Naive thymus-derived CD4-positive, alpha-beta T cell (primary cell): ENCODE measurements around the gene UFL1. TPM values are rescaled to one million over a fixed set of nuclear protein-coding genes. Genes with fewer than 3 reads are reported as not detected.
"Not testable (repeated sequence)": the region's sequence is repeated elsewhere in the genome, so short reads cannot be mapped to it uniquely, and the experiment has no call there.

Experiments
- ATAC-seq: fragments of 150-1000 bp; cut with Tn5 transposase; 2 replicates; pipeline ENCODE4 v1.10.0; 2021; ENCODE audit warnings: mild to moderate bottlenecking, moderate library complexity
- CTCF ChIA-PET: fragments of 350-600 bp; sonication (Branson Sonifier 250); formaldehyde crosslinking; loops from one replicate; lab custom pipeline; 2021; ENCODE audit warnings: antibody characterized with exemption; lab: Charles Lee
- POLR2A ChIA-PET: fragments of 350-600 bp; sonication (Branson Sonifier 250); formaldehyde crosslinking; loops from one replicate; lab custom pipeline; 2021; ENCODE audit warnings: antibody characterized with exemption, inconsistent platforms; lab: Charles Lee
- DNase-seq, 9 donors: peaks; one replicate each; pipeline versions ENCODE4 v3.0.0 to v3.0.0-alpha.2; 2020 to 2022; ENCODE audit warnings: mixed read lengths in 1 of 9
- H3K27ac ChIP-seq: one replicate; pipeline ENCODE4 v1.7.0; 2013; ENCODE audit warnings: mild to moderate bottlenecking, low read depth, low read length, moderate library complexity
- H3K27me3 ChIP-seq, 2 donors: one replicate each; pipeline ENCODE4 v1.7.0; 2013; ENCODE audit warnings: low read length in 2 of 2, mild to moderate bottlenecking in 2 of 2, moderate library complexity in 2 of 2; ENCODE audit not compliant: control insufficient read depth in 2 of 2, insufficient read depth in 2 of 2
- H3K36me3 ChIP-seq, 3 experiments: 1 replicate in 2 of 3; 2 replicates in 1 of 3; pipeline ENCODE4 v1.7.0; 2013; ENCODE audit warnings: low read length in 3 of 3, mild to moderate bottlenecking in 3 of 3, moderate library complexity in 1 of 3; ENCODE audit not compliant: insufficient read depth in 3 of 3, control insufficient read depth in 2 of 3
- H3K4me1 ChIP-seq, 2 donors: one replicate each; pipeline ENCODE4 v1.7.0; 2013; ENCODE audit warnings: low read length in 2 of 2, mild to moderate bottlenecking in 2 of 2, moderate library complexity in 1 of 2; ENCODE audit not compliant: control insufficient read depth in 2 of 2, insufficient read depth in 2 of 2
- H3K4me3 ChIP-seq: 2 replicates; pipeline ENCODE4 v1.7.0; 2013; ENCODE audit warnings: mild to moderate bottlenecking, low read length
- H3K9me3 ChIP-seq, 3 experiments: 1 replicate in 2 of 3; 2 replicates in 1 of 3; pipeline ENCODE4 v1.7.0; 2013; ENCODE audit warnings: low read length in 3 of 3; ENCODE audit not compliant: control insufficient read depth in 2 of 3
- H3K27ac Mint-ChIP-seq, 9 donors: one replicate each; pipeline ENCODE4 v1.8.0; 2020 to 2022; ENCODE audit warnings: mixed read lengths in 9 of 9, mild to moderate bottlenecking in 8 of 9, moderate library complexity in 5 of 9, inconsistent platforms in 2 of 9
- H3K27me3 Mint-ChIP-seq, 5 donors: one replicate each; pipeline ENCODE4 v1.8.0; 2021 to 2022; ENCODE audit warnings: mixed read lengths in 5 of 5, mild to moderate bottlenecking in 1 of 5
- H3K36me3 Mint-ChIP-seq, 5 donors: one replicate each; pipeline ENCODE4 v1.8.0; 2020 to 2022; ENCODE audit warnings: mixed read lengths in 5 of 5, mild to moderate bottlenecking in 3 of 5, inconsistent platforms in 1 of 5
- H3K4me1 Mint-ChIP-seq, 7 donors: one replicate each; pipeline ENCODE4 v1.8.0; 2020 to 2022; ENCODE audit warnings: mixed read lengths in 7 of 7, mild to moderate bottlenecking in 3 of 7, inconsistent platforms in 1 of 7
- H3K4me3 Mint-ChIP-seq, 10 donors: one replicate each; pipeline ENCODE4 v1.8.0; 2020 to 2022; ENCODE audit warnings: mild to moderate bottlenecking in 10 of 10, mixed read lengths in 10 of 10, moderate library complexity in 6 of 10, inconsistent platforms in 2 of 10
- H3K9me3 Mint-ChIP-seq, 11 donors: one replicate each; pipeline ENCODE4 v1.8.0; 2020 to 2022; ENCODE audit warnings: mixed read lengths in 11 of 11, mild to moderate bottlenecking in 4 of 11, inconsistent platforms in 1 of 11, moderate library complexity in 1 of 11
- intact Hi-C, 2 donors: fragments of 100-400 bp; cut with micrococcal nuclease; formaldehyde crosslinking; loops; one replicate each; pipeline ENCODE4 v1.15.1; 2023
- polyA plus RNA-seq, 2 donors: library from polyadenylated mRNA; unstranded; fragments of 300-500 nt; fragmentation: Illumina TruSeq; gene quantifications; one replicate each; pipeline ENCODE4 v1.2.3, GENCODE V29; 2021
- total RNA-seq, 6 experiments: library from RNA in 5 of 6; stranded (reverse) in 5 of 6; gene quantifications; 1 replicate in 5 of 6; 2 replicates in 1 of 6; pipeline ENCODE4 v1.2.3 and lab custom pipeline; 2021 to 2026

Gene UFL1
- total and polyA plus RNA-seq, 7 experiments from 2014 or later = 15.0 to 34.9 (median 21.3) TPM

- Histone ChIP-seq H3K36me3 (peaks cover 6 to 53% (median 9%) of the 10 kb centered on the region in 3 experiments), H3K27me3 (no peaks in the 10 kb centered on the region), H3K4me1 (no peaks in the 10 kb centered on the region), H3K9me3 (no peaks in the 10 kb centered on the region), H3K4me3 (no peak overlapping the region), H3K27ac (no peak overlapping the region)
- Mint-ChIP-seq H3K9me3 (no peaks in the 10 kb centered on the region), H3K27me3 (no peaks in the 10 kb centered on the region), H3K36me3 (peaks cover 20 to 54% (median 39%) of the 10 kb centered on the region in 5 donors), H3K27ac (peak overlapping the region in 5 of 9 donors; percentile 34 to 56 (median 48)), H3K4me3 (no peak overlapping the region), H3K4me1 (peaks cover 5 to 48% (median 34%) of the 10 kb centered on the region in 7 donors)
- ChIA-PET CTCF (no interaction called here), POLR2A (no interaction called here)
- intact Hi-C loops = no loop called here
- DNase-seq = no peak
- no peak for ATAC-seq
Observed at GRCh38 chr6:96532399-96532798, 10.8 kb downstream of the UFL1 start.

GRCh38 chr6:96537726-96538125 is 16.1 kb downstream of the UFL1 start:
- H3K4me1 ChIP-seq = no peaks in the 10 kb centered on the region
- H3K4me1 Mint-ChIP-seq = peaks cover 0 to 14% (median 7%) of the 10 kb centered on the region in 7 donors
- DNase-seq (no peak), ATAC-seq (no peak)
- no peak overlapping the region for H3K27ac ChIP-seq
- no peaks in the 10 kb centered on the region for H3K9me3 ChIP-seq
- H3K4me3 Mint-ChIP-seq = no peak overlapping the region
- H3K27me3 Mint-ChIP-seq = no peaks in the 10 kb centered on the region
- intact Hi-C loops = no loop called here
- ChIA-PET POLR2A (no interaction called here), CTCF (no interaction called here)
- peaks cover 6 to 34% (median 32%) of the 10 kb centered on the region in 5 donors for H3K36me3 Mint-ChIP-seq
- H3K4me3 ChIP-seq = no peak overlapping the region
- H3K27me3 ChIP-seq = no peaks in the 10 kb centered on the region
- H3K27ac Mint-ChIP-seq = no peak overlapping the region
- no peaks in the 10 kb centered on the region for H3K9me3 Mint-ChIP-seq
- peaks cover 19 to 37% (median 24%) of the 10 kb centered on the region in 3 experiments for H3K36me3 ChIP-seq

- no peaks in the 10 kb centered on the region for H3K9me3 ChIP-seq
- intact Hi-C loops = loop anchor here (1.0 to 2.0 kb wide), 4 partner anchors 16 to 852 kb away; partner anchors contain the start of gene NDUFAF4 (in 1 of the 2)
- Mint-ChIP-seq H3K4me3 (no peak overlapping the region), H3K36me3 (peaks cover 19 to 46% (median 31%) of the 10 kb centered on the region in 5 donors), H3K27me3 (no peaks in the 10 kb centered on the region), H3K9me3 (no peaks in the 10 kb centered on the region), H3K4me1 (peaks cover 0 to 4% (median 0%) of the 10 kb centered on the region in 7 donors), H3K27ac (peak overlapping the region in 1 of 9 donors; percentile 20)
- ATAC-seq (no peak), DNase-seq (peak in 5 of 9 donors; percentile 6 to 31 (median 11))
- H3K27me3 ChIP-seq = no peaks in the 10 kb centered on the region
- ChIA-PET CTCF (interaction anchor here (1.7 kb wide), 1 partner anchor 517 kb away, joined by 10 read pairs; no protein-coding TSS in a partner anchor), POLR2A (no interaction called here)
- no peak overlapping the region for H3K4me3 ChIP-seq
- no peaks in the 10 kb centered on the region for H3K4me1 ChIP-seq
- H3K36me3 ChIP-seq = peaks cover 23 to 40% (median 25%) of the 10 kb centered on the region in 3 experiments
- no peak overlapping the region for H3K27ac ChIP-seq
Observed at GRCh38 chr6:96542702-96543101, 21.1 kb downstream of the UFL1 start.

- Mint-ChIP-seq H3K27ac (no peak overlapping the region), H3K4me1 (peaks cover 0 to 2% (median 0%) of the 10 kb centered on the region in 7 donors), H3K9me3 (no peaks in the 10 kb centered on the region), H3K36me3 (peaks cover 22 to 45% (median 38%) of the 10 kb centered on the region in 5 donors), H3K4me3 (no peak overlapping the region), H3K27me3 (no peaks in the 10 kb centered on the region)
- intact Hi-C loops = no loop called here
- H3K4me1 ChIP-seq = no peaks in the 10 kb centered on the region
- POLR2A ChIA-PET = no interaction called here
- peaks cover 9 to 35% (median 11%) of the 10 kb centered on the region in 3 experiments for H3K36me3 ChIP-seq
- H3K4me3 ChIP-seq = no peak overlapping the region
- CTCF ChIA-PET = no interaction called here
- H3K27me3 ChIP-seq = no peaks in the 10 kb centered on the region
- DNase-seq (no peak), ATAC-seq (no peak)
- no peak overlapping the region for H3K27ac ChIP-seq
- H3K9me3 ChIP-seq = no peaks in the 10 kb centered on the region
Observed at GRCh38 chr6:96545882-96546281, 24.3 kb downstream of the UFL1 start.

GRCh38 chr6:96547654-96548053 is 26.0 kb downstream of the UFL1 start:
- ChIA-PET POLR2A (no interaction called here), CTCF (no interaction called here)
- no peaks in the 10 kb centered on the region for H3K4me1 Mint-ChIP-seq
- no peaks in the 10 kb centered on the region for H3K9me3 ChIP-seq
- no peak overlapping the region for H3K27ac ChIP-seq
- no peak overlapping the region for H3K4me3 ChIP-seq
- H3K4me1 ChIP-seq = no peaks in the 10 kb centered on the region
- H3K27me3 ChIP-seq = no peaks in the 10 kb centered on the region
- H3K27me3 Mint-ChIP-seq = no peaks in the 10 kb centered on the region
- peak overlapping the region in 1 of 9 donors; percentile 48 for H3K27ac Mint-ChIP-seq
- H3K4me3 Mint-ChIP-seq = no peak overlapping the region
- no peak for DNase-seq
- H3K36me3 Mint-ChIP-seq = peaks cover 26 to 56% (median 44%) of the 10 kb centered on the region in 5 donors
- H3K36me3 ChIP-seq = peaks cover 6 to 50% (median 11%) of the 10 kb centered on the region in 3 experiments
- H3K9me3 Mint-ChIP-seq = no peaks in the 10 kb centered on the region
- ATAC-seq = no peak
- intact Hi-C loops = loop anchor here in 1 of 2 donors (2.0 kb wide), 1 partner anchor 349 kb away; the partner anchor contains the start of gene NDUFAF4

- H3K27me3 Mint-ChIP-seq = no peaks in the 10 kb centered on the region
- CTCF ChIA-PET = no interaction called here
- POLR2A ChIA-PET = no interaction called here
Observed at GRCh38 chr6:96554558-96554957, 33.0 kb downstream of the UFL1 start.

GRCh38 chr6:96559740-96560139 is 38.1 kb downstream of the UFL1 start:
- Mint-ChIP-seq H3K27me3 (peaks cover 0 to 16% (median 0%) of the 10 kb centered on the region in 5 donors), H3K36me3 (peaks cover 0 to 18% (median 12%) of the 10 kb centered on the region in 5 donors)
- CTCF ChIA-PET, DNase-seq, H3K27ac ChIP-seq, H3K4me1 ChIP-seq, H3K4me1 Mint-ChIP-seq, ATAC-seq, H3K9me3 Mint-ChIP-seq, H3K9me3 ChIP-seq, H3K36me3 ChIP-seq, H3K4me3 ChIP-seq, H3K27ac Mint-ChIP-seq, intact Hi-C loops, H3K27me3 ChIP-seq, H3K4me3 Mint-ChIP-seq: not testable (repeated sequence)
- POLR2A ChIA-PET = interaction anchor here (0.6 kb wide), 1 partner anchor 38 kb away, joined by 3 read pairs; no protein-coding TSS in a partner anchor

More at GRCh38 chr6:96554558-96554957, 33.0 kb downstream of the UFL1 start:
- H3K27me3 ChIP-seq = no peaks in the 10 kb centered on the region
- Mint-ChIP-seq H3K27ac (no peak overlapping the region), H3K4me1 (no peaks in the 10 kb centered on the region), H3K4me3 (no peak overlapping the region), H3K36me3 (peaks cover 18 to 57% (median 43%) of the 10 kb centered on the region in 5 donors), H3K9me3 (no peaks in the 10 kb centered on the region)
- no peak overlapping the region for H3K27ac ChIP-seq
- peaks cover 0 to 47% (median 5%) of the 10 kb centered on the region in 3 experiments for H3K36me3 ChIP-seq
- intact Hi-C loops = no loop called here
- no peaks in the 10 kb centered on the region for H3K4me1 ChIP-seq
- DNase-seq (no peak), ATAC-seq (no peak)
- no peak overlapping the region for H3K4me3 ChIP-seq
- no peaks in the 10 kb centered on the region for H3K9me3 ChIP-seq
